ENCODE results near the gene PTEN.

DNA sequence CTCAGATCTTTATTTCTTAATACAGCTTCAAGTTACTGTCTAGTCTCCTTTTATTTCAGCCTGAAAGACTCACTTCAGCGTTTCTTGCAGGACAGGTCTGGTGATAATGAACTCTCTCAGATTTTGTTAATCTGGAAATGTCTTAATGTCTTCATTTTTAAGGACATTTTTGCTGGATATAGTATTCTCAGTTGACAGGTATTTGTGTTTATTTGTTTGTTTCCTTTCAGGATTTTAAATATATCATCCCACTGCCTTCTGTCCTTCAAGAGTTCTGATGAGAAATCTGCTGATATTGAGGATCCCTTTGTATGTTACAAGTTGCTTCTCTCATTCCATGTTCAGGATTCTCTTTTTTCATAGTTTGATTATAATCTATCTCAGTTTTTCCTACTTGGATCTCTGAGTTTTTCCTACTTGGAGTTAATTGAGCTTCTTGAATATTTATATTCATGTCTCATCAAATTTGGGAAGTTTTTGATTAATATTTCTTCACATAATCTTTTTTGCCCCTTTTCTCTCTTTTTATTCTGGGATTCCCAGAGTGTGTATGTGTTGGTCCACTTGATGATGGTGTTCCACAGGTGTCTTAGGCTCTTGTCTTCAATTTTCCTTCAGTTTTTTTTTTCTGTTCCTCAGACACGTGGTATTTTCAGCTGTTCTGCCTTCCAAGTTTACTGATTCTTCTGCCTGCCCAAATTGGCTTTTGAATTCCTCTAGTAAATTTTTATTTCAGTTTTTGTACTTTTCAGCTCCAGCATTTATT lies 49.9 kb downstream of the PTEN start:
- TF ChIP-seq, protein P1, sequence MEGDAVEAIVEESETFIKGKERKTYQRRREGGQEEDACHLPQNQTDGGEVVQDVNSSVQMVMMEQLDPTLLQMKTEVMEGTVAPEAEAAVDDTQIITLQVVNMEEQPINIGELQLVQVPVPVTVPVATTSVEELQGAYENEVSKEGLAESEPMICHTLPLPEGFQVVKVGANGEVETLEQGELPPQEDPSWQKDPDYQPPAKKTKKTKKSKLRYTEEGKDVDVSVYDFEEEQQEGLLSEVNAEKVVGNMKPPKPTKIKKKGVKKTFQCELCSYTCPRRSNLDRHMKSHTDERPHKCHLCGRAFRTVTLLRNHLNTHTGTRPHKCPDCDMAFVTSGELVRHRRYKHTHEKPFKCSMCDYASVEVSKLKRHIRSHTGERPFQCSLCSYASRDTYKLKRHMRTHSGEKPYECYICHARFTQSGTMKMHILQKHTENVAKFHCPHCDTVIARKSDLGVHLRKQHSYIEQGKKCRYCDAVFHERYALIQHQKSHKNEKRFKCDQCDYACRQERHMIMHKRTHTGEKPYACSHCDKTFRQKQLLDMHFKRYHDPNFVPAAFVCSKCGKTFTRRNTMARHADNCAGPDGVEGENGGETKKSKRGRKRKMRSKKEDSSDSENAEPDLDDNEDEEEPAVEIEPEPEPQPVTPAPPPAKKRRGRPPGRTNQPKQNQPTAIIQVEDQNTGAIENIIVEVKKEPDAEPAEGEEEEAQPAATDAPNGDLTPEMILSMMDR (IDR thresholded peaks at IDR 0.05 in 2 of 3, conservative IDR thresholded peaks at IDR 0.05 in 1 of 3; ENCODE audit: insufficient read depth in 2 of 3, low read depth in 1 of 3, low read length in 3 of 3): no peak
- TF ChIP-seq ELF1 (tag; IDR thresholded peaks at IDR 0.05): no peak
- no peak for TF ChIP-seq POLR2A (conservative IDR thresholded peaks at IDR 0.05)
- no peak for TF ChIP-seq GABPA (tag; conservative IDR thresholded peaks at IDR 0.05; ENCODE audit: low read depth)
- TF ChIP-seq ZNF324 (CRISPR knock-in tag; IDR thresholded peaks at IDR 0.05): no peak
- TF ChIP-seq MYC (IDR thresholded peaks at IDR 0.05; ENCODE audit: low read depth, low read length): no peak
- TF ChIP-seq MYC (CRISPR knock-in tag; IDR thresholded peaks at IDR 0.05; ENCODE audit: borderline replicate concordance, low read depth): no peak
- TF ChIP-seq XRCC5 (IDR thresholded peaks at IDR 0.05; ENCODE audit: low read depth, low read length): no peak

Data from K562 (cell line).